ENCODE results near the gene SULT1C3.

Gene SULT1C3

GRCh38 chr2:108239786-108240185 lies at the start of gene SULT1C3:
Gene SULT1C3, plus strand, starts transcription at chr2:108239968. Its CDS starts 7,227 bp downstream, at chr2:108247195.
- no peak for DNase-seq

- no peak for DNase-seq
Observed at GRCh38 chr2:108193251-108193650, 46.5 kb upstream of the SULT1C3 start.

DNA sequence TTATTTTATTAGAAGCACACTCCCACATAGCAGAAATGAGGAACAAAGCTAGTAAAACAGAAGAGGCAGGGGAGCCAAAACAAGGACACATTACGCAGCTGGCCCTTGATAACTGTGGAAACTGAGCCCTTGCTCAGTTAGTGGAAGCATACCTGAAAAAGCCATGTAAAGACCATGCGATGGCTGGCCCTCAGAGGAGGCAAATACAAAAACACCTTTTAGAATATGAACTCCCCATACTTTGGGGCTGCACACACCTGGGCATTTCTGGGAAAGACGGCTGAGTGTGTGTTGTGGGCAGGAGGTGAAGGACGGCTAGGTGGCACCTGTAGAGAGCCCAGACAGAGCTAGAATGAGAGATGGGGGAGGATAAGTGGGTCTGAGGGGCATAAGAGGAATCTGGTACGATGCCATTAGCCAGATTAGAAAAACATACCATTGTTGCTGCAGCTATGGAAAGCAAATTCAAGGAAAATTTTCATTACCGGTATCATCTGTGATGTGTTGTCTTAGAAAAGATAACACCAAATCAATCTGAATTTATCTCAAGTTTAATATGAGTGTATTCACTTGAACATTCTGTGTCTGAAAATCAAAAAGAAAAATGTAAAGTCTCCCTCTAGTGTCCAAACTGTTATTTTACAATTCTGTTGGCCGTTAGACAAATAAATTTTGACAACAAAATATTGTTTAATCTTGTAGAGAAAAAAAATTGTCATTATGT lies 45.2 kb upstream of the SULT1C3 start:
- no peak for DNase-seq

- DNase-seq, result no peak
Observed at GRCh38 chr2:108195133-108195439, 44.7 kb upstream of the SULT1C3 start.

DNA sequence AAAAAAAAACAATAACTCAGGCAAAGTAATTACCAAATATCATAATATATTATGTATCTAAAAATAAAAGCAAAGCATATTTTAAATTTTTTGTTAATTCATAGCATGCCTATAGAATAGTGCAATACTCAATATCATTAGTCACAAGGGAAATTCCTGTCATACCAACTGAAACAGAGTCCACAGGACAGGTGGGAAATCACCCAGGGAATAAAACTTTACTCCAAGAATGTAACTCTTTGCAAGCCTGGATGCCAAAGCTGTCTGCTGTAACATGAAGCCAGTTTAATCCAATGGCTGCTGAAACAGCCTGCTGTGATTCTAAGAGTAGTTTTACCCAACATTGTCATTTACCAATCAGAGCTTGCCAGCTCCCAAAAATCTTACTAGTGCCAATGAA lies 40.0 kb upstream of the SULT1C3 start:
- DNase-seq, result no peak

DNA sequence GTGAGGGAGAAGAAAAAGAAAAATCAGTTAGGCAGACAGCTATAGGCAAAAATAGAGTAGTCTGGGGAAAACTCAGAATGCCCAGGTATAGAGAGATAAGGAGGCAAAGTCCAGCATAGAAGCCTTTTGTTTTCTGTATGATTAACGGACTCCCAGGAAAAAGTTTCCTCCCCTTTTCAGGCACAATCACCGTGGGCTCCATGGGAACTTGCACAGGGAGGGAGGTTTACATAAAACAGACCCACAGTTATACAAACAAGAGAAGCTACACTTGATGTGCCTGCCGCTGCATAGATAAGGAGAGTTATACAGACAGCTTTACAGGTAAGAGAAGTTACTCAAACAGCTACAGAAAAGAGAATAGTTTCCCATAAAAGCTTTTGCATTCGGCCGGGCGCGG lies 39.2 kb upstream of the SULT1C3 start:
- no peak for DNase-seq

GRCh38 chr2:108212671-108213070 lies 27.1 kb upstream of the SULT1C3 start:
- DNase-seq, result no peak

DNA sequence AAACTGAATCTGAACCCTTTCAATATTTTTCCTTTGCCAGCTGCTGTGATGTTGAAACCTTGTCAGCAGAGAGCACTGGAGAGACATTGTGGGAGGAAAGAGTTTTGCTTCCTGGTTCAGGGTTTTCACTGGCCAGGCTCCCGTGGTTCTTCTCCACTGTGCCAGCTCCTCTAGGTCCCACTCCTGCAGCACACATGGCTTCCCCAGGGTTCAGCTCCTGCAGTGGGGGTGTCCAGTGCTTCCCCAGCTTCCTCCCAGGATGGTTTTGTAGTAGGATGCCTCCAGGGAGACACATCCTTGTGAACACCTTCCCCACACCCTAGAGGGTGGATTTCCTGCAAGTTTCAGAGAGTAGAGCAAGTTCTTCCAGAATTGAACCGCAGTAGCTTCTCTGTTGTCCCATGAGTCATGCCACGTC lies 24.0 kb upstream of the SULT1C3 start:
- DNase-seq, result no peak

GRCh38 chr2:108217211-108217610 lies 22.6 kb upstream of the SULT1C3 start:
- no peak for DNase-seq

GRCh38 chr2:108219688-108220087 lies 20.1 kb upstream of the SULT1C3 start:
- DNase-seq, result no peak

DNA sequence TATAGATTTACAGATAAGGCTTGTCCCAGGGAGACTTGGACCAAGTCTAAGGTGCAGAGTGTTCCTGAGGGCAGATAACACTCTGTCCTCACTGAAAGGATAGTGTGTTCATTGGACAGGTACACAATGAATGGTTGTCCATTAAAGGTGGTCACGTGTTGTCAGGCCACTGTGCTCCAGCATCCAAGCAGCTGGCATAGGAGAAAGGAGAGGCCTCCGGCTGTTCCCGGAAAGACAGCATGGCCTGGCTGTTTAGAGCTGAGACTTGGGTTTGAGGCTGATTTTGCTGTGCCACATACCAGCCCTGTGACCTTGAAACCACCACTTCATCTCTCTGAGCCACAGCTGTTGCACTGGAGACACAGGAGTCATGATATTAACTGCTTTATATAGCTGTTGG lies 19.6 kb upstream of the SULT1C3 start:
- no peak for DNase-seq

GRCh38 chr2:108220942-108221541 lies 18.7 kb upstream of the SULT1C3 start:
- DNase-seq, result no peak

DNA sequence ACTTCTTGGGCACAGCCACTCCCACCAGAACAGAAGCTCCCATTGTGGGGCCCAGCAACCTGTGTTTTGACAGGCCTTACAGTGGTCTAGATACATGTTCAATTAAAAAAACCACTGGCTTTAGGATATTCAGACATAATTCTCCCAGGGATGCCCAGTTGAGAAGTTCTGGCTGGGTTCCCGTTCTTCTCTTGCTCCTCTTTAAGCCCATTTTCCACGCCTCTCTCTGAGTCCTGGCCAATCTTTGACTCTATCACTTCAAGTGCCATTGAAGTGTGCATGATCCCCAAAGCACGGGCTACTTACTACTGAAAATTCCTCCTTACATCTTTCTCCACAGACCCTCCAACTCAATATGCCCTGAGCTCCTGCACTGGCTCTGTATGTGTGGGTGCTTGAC lies 17.5 kb upstream of the SULT1C3 start:
- no peak for DNase-seq

DNA sequence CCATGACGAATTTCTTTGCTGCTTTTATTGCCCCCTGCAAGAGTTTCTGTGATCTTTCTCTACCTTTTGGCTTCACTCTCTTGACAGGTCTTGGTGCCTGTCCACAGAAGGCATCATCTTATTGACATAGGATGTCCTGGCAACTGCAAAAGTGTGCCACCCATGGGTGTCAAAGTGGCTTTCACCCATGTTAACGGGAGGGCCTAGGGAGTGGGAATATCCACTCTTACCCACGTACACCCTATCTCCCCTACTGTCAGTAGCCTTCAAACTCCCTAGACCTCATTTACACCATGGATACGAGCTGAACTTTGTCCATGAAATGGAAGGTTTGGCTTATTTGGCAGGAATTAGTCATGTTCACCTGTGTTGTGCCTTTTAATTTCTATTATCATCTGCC lies 16.2 kb upstream of the SULT1C3 start:
- DNase-seq, result no peak

- no peak for DNase-seq
Observed at GRCh38 chr2:108224022-108224421, 15.7 kb upstream of the SULT1C3 start.

DNA sequence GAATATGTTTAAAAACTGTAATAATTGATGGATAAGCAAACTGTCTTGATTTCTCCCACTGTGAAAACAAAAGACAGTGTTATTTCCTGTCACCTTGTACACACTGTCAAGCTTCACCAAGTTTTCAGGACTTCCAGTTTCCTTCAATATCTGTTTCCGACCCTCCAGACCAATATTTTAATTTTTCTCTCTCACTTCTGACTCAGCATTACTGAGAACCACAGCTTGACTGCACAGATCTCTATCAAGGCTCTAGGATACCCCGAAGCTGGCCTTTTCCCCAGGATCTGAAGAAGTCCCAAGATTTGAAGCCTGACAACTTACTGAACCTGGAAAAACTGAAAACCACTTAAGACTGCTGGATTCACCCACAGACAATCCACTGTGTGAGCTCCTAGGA lies 13.2 kb upstream of the SULT1C3 start:
- no peak for DNase-seq

- DNase-seq, result no peak
Observed at GRCh38 chr2:108228006-108228405, 11.8 kb upstream of the SULT1C3 start.

GRCh38 chr2:108228537-108228936 lies 11.2 kb upstream of the SULT1C3 start:
- no peak for DNase-seq

DNA sequence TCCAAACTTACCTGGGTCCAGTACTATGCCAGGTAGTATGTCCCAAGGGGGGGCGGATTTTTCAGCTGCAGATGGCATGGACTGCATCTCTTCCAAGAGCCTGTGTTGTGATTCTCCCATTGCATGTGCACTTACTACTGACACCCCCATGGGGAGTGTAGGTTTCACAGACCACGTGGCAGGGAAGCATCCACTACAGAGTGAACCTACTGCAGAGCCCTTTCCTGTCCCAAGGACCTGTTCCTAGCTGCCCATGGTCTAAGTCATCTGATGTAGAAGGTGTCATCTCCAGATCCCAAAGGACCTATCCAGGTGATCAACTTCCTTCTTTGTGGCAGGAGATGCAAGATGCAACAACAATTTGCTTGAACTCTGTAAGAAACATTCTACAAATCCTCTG lies 9.9 kb upstream of the SULT1C3 start:
- DNase-seq, result no peak

DNA sequence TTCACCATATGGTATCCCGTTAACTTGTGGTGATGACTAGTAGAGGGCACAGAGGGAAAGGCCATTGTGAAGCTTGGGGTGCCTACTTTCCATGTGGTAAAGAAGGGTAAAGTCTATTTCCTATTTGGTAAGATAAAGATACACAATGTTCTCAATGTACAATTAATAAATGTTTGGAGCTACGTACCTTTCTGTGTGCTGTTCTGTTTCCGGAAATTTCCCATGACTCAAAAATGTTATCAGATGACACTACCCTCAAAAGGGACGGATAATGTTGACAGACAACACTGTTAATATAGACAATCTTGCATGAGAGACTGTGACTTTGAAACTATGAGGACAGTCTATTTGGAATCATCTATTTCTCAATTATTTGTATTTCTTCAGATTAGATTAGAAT lies 4.2 kb upstream of the SULT1C3 start:
- DNase-seq, result no peak

DNA sequence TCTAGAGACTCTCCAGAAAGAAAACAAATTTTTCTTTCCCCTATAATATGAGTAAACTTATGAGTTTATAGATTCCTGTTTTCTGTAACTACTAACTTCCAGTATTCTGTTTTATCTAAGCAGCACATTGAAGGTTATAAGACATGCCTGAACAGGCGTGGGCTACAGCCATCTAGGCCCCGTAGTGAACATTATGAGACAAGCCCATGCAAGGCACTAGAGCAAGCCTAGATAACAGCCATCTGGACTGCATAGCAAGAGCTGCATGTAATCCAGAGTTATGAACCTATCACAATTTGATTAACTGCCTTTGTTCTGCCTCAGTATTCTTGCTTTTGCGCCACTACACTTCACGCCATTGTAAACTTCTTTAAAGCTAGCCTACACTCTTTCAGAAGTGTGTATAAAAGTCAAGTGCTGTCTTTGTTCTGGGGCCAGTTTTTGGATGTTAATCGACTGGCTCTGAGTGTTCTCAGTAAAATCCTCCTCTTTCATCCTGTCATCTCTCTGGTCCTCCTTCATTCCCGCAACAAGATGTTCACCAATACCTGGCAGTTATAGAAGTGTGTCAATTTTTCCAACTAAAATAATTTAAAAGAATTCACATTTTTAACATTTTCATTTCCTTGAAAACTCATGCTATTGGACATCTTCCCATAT lies 3.0 kb upstream of the SULT1C3 start:
- no peak for DNase-seq

- DNase-seq, result no peak
Observed at GRCh38 chr2:108240966-108241365, 1.2 kb downstream of the SULT1C3 start.

GRCh38 chr2:108243566-108243965 lies 3.8 kb downstream of the SULT1C3 start:
- no peak for DNase-seq

DNA sequence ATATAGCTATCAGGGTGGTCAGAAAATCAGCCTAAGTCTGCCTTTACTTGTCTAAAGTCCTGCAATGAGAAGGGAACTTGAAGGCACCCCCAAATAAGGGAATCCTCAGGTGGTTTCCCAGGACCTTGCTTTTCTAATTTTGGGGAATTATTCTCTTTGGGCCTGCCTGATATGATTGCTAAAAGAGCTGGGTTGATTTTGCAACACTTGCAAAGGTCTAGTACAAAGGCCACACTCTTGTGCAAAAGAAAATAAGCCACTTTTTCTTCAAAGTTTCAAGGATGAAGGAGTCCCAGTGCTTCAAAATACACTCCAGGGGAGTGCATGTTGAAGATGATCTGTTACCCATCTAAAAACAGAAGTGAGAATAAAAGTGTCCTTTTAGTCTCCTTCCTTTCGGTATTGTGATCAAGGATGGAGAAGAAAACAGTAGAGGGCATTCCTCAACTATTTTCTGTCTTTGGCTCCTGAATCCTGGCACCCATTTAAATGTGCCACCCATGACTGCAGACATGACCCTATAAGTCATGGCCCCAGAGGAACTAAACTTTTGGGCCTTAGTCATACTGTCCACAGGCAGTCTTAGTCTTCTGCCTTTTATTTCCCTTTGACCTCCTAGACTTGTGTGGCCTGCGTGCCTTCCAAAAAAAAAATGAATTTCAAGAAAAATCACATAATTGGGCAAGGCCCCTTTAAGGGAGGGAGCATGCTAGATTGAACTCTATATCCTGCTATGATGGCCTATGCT lies 5.1 kb downstream of the SULT1C3 start:
- no peak for DNase-seq

All from NK-92 treated with Interleukin-12 subunit alpha and Interleukin-12 subunit beta, amount 100 ng/mL, for 24 hours (cell line).